Measurements from ENCODE around the gene MTG1.
"Not testable (repeated sequence)": the region's sequence is repeated elsewhere in the genome, so short reads cannot be mapped to it uniquely, and the experiment has no call there.

MTG1 gene

GRCh38 chr10:133401981-133402725 lies 8.2 kb downstream of the MTG1 start:
- no peak for DNase-seq

DNA sequence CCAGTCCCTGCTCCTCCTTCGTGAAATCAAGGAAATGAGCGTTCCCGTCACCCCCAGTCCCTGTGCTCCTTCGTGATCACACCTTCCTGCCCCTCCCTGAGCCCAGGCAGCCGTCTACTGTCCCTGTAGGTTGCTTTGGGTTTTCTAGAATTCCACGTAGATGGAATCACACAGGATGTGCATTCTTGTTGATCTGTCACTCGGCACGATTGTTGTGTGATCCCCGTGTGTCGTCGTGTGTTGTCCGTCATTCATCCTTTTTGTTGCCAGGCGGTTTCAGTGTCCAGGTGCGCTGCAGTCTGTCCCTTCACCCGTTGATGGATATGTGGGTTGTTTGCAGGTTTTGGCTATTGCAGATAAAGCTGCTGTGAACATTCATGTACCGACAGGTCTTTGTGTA lies 9.4 kb downstream of the MTG1 start:
- no peak for DNase-seq

DNA sequence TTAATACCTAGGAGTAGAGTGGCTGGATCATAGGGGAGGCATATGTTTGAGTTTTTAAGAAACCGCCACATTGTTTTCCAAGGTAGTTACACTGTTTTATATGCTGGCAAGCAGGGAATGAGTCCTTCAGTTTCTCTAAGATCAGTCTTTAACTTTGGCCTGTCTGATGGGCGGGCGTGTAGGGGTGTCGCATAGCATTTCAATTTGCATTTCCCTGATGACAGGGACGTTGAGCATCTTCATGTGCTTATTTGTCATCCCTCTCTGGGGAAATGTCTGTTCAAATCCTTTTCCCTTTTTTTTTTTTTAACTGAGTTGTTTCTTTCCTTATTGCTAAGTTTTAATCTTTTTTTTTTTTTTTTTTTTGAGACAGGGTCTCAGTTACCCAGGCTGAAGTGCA lies 9.8 kb downstream of the MTG1 start:
- no peak for DNase-seq

- DNase-seq, result no peak
These were observed 11.3 kb downstream of the MTG1 start for GRCh38 chr10:133405272-133405671.

GRCh38 chr10:133405844-133406527 lies 12.0 kb downstream of the MTG1 start:
- no peak for DNase-seq

GRCh38 chr10:133411523-133412380 lies 17.8 kb downstream of the MTG1 start:
- no peak for DNase-seq

DNA sequence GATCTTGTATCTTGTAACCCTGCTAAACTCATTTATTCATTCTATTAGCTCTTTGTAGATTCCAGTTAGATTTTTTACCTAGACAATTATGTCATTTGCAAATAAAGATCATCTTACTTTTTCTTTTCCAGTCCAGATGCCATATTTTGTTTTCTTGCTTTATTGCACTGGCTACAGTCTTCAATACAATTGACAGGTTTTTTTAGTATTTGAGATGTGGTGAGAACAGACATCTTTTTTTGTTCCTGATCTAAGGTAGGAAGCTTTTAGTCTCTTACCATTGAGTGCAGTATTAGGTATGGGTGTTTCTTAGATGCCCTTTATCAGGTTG lies 18.4 kb downstream of the MTG1 start:
- no peak for DNase-seq

GRCh38 chr10:133414401-133414800 lies 20.4 kb downstream of the MTG1 start:
- not testable (repeated sequence) for DNase-seq

DNA sequence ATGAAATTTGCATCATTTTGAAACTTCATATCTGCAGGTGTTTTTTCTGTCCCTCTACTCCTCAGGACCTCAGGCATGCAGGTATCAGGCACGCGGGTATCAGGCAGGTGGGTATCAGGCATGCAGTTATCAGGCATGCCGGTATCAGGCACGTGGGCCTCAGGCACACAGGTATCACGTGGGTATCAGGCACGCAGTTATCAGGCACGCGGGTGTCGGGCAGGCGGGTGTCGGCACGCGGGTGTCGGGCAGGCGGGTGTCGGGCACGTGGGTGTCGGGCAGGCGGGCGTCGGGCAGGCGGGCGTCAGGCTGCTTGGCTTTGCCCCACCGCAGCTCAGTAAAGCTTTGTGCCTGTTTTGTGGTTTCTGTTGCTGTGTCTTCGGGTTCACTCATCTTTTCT lies 21.8 kb downstream of the MTG1 start:
- no peak for DNase-seq

- no peak for DNase-seq
These were observed 24.5 kb downstream of the MTG1 start for GRCh38 chr10:133418289-133418993.

GRCh38 chr10:133419211-133419950 lies 25.4 kb downstream of the MTG1 start:
- no peak for DNase-seq

- no peak for DNase-seq
These were observed 26.1 kb downstream of the MTG1 start for GRCh38 chr10:133420028-133420427.

DNA sequence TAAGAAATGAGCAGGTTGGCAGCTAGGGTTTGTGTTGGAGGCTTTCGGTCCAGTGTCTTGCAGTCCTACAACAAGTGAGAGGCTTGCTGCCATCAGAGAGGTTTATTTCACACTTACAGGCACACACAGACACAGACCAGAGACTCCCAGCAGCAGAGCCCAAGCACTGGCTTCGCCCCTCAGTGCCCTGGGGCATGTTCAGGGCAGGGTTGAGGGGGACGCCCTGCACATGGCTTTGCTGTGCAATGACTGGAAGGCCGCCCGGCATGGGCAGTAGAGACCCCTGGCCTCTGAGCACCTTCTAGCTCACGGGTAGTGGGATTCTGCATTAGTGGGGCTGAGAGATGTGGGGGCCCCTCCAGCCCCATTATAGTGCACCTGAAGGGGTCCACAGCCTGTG lies 26.6 kb downstream of the MTG1 start:
- DNase-seq, result no peak

DNA sequence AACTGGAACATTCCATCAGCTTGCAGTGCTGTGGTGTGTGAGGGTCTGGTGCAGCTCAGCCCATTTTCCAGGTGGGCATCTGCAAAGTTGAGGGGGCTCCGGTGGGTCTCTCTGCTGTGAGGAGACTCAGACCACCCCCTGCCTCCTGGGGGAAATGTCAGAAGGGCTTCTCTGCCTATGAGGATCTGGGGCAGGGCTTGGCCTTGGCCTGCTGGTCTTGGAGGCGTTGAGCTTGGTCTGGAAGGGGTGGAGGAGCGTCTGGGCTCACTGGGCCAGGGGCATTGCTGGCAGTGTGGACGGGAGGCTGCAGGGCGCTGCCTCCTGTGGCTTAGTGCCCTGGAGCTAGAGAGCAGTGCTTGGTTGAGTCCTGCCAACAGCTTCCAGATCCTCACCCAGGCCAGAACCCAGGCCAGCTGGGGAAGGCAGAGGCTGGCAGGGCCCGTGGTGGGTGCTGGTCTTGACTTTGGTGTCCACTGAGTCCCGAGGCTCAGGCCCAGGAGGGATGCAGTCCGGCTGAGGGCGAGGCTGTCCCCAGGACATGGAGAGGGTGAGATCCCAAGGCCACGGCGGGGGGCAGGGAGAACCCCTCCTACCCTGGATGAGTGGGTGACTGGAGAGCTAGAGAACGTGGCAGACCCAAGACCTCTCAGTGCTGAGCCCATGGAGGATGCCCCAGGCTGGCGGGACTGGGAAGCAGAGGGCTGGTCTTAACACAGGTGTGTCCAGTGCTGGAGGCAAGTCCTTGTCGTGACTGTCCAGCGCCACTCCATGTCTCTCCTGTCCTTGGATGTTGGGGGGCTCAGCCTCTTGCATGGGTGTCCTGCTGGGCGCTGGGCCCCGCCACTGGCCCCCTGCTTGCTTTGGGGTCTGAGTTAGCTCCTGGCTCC lies 27.6 kb downstream of the MTG1 start:
- no peak for DNase-seq

GRCh38 chr10:133422223-133422806 lies 28.4 kb downstream of the MTG1 start:
- DNase-seq, result no peak

GRCh38 chr10:133422807-133423771 lies 29.1 kb downstream of the MTG1 start:
- DNase-seq, result no peak

GRCh38 chr10:133424102-133424501 lies 30.1 kb downstream of the MTG1 start:
- DNase-seq, result not testable (repeated sequence)

- DNase-seq, result not testable (repeated sequence)
These were observed 30.6 kb downstream of the MTG1 start, which contains the start of gene SPRN for GRCh38 chr10:133424601-133425000. TSS of gene SPRN (minus strand) at chr10:133424625. CDS start at chr10:133423681, 944 bp downstream.

DNA sequence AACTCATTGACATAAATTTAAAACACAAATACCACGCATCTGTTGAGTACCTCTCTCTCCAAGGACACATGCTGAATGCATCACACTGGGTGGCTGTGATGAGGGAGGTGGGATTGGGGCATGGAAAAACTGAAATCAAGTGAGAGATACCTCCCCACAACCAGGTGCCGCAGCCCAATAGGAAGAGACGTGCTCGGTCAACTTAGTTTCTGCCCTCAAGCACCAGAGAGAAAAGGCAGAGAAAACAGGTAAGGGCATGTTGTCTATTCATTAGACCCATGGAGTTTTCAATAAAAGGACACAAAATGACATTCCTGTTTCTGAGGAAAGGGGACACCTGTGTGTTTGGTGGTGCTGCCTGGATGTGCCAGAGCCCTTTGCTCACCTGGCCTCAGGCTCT lies 35.6 kb downstream of the MTG1 start:
- DNase-seq, result not testable (repeated sequence)

Data from activated CD4-positive, CD25-positive, alpha-beta regulatory T cell (primary cell).